Endothelial cell of umbilical vein (primary cell): ENCODE data around the gene PTPRD. TPM values are rescaled to one million over a fixed set of nuclear protein-coding genes. Genes with fewer than 3 reads are reported as not detected.

Source experiments
- BruUV-seq: library from RNA; stranded (reverse); fragments of 400-500 nt; replicated peaks from 2 replicates; lab custom pipeline; 2021; lab: Mats Ljungman, UMichigan
- CTCF ChIA-PET: fragments of 300-600, 350-600 bp; sonication (Branson Sonifier 250); formaldehyde crosslinking; loops from one replicate; lab custom pipeline; 2021; ENCODE audit warnings: antibody characterized with exemption, inconsistent platforms; lab: Charles Lee
- POLR2A ChIA-PET: fragments of 300-600, 350-600 bp; sonication (Branson Sonifier 250); formaldehyde crosslinking; loops from one replicate; lab custom pipeline; 2021; ENCODE audit warnings: antibody characterized with exemption, inconsistent platforms; lab: Charles Lee
- DNase-seq: peaks from one replicate; pipeline ENCODE4 v3.0.0-alpha.2; 2011; ENCODE audit warnings: low read depth, low spot score
- FAIRE-seq: peaks from 2 replicates; lab custom pipeline; 2011; peaks lifted over from hg19 to GRCh38; lab: Jason Lieb, UNC
- H2AFZ ChIP-seq: 2 replicates; pipeline ENCODE4 v1.6.0; 2012; ENCODE audit warnings: low read depth, low read length, control low read depth, inconsistent platforms
- H3K27ac ChIP-seq: 2 replicates; pipeline ENCODE4 v1.5.1; 2011; ENCODE audit warnings: low read depth, mild to moderate bottlenecking, control low read depth, low read length, moderate library complexity; ENCODE audit not compliant: insufficient read depth
- H3K27me3 ChIP-seq, 2 experiments: 2 replicates each; pipeline versions ENCODE4 v1.6.0 to v1.6.1; 2011; ENCODE audit warnings: low read length in 2 of 2, mixed read lengths in 1 of 2; ENCODE audit not compliant: control insufficient read depth in 2 of 2, insufficient read depth in 2 of 2
- H3K36me3 ChIP-seq, 2 experiments: 2 replicates in 1 of 2; 3 replicates in 1 of 2; pipeline ENCODE4 v1.5.1; 2011; ENCODE audit warnings: low read length in 2 of 2, mild to moderate bottlenecking in 1 of 2, moderate library complexity in 1 of 2; ENCODE audit not compliant: control insufficient read depth in 2 of 2, insufficient read depth in 2 of 2; ENCODE audit errors: extremely low read depth in 1 of 2
- H3K4me1 ChIP-seq: 3 replicates; pipeline ENCODE4 v1.5.1; 2011; ENCODE audit warnings: mild to moderate bottlenecking, low read length; ENCODE audit not compliant: control insufficient read depth, insufficient read depth; ENCODE audit errors: extremely low read depth
- H3K4me2 ChIP-seq: 2 replicates; pipeline ENCODE4 v1.6.1; 2011; ENCODE audit warnings: low read length, control low read depth, mixed read lengths; ENCODE audit not compliant: insufficient read depth
- H3K4me3 ChIP-seq, 3 experiments: fragments of 200-600 bp in 1 of 3; sonication (generic), shearing (Covaris generic) in 1 of 3; replicated peaks in 1 of 3; 2 replicates each; pipeline ENCODE4 v1.5.1; 2011 to 2016; ENCODE audit warnings: control low read depth in 3 of 3, low read length in 3 of 3, mild to moderate bottlenecking in 2 of 3, inconsistent platforms in 1 of 3, low read depth in 1 of 3, moderate library complexity in 1 of 3; ENCODE audit not compliant: insufficient read depth in 1 of 3
- H3K79me2 ChIP-seq: 2 replicates; pipeline ENCODE4 v1.6.0; 2012; ENCODE audit warnings: low read length, inconsistent platforms; ENCODE audit not compliant: control insufficient read depth, insufficient read depth
- H3K9ac ChIP-seq: replicated peaks from 2 replicates; pipeline ENCODE3; 2011; ENCODE audit warnings: low read length, control low read depth; ENCODE audit not compliant: insufficient read depth; ENCODE audit errors: extremely low read depth
- H3K9me1 ChIP-seq: replicated peaks from 3 replicates; pipeline ENCODE4 v1.6.0; 2011; ENCODE audit warnings: mild to moderate bottlenecking, low read length; ENCODE audit not compliant: control insufficient read depth, insufficient read depth; ENCODE audit errors: extremely low read depth
- H3K9me3 ChIP-seq: replicated peaks from 2 replicates; pipeline ENCODE4 v1.5.1; 2012; ENCODE audit warnings: low read length, inconsistent platforms; ENCODE audit not compliant: control insufficient read depth, insufficient read depth
- H4K20me1 ChIP-seq: replicated peaks from 2 replicates; pipeline ENCODE3; 2011; ENCODE audit warnings: mild to moderate bottlenecking, low read length; ENCODE audit not compliant: control insufficient read depth, insufficient read depth; ENCODE audit errors: extremely low read depth
- EZH2 ChIP-seq: IDR thresholded peaks from 2 replicates; pipeline ENCODE4 v1.6.1; 2012; ENCODE audit warnings: borderline replicate concordance, low read depth, mild to moderate bottlenecking, moderate library complexity, low read length, inconsistent platforms; ENCODE audit not compliant: severe bottlenecking
- FOS ChIP-seq: IDR thresholded peaks from 2 replicates; pipeline ENCODE4 v1.6.1; 2011; ENCODE audit warnings: mild to moderate bottlenecking, low read length, moderate library complexity, borderline replicate concordance; ENCODE audit not compliant: insufficient read depth
- GATA2 ChIP-seq: IDR thresholded peaks from 2 replicates; pipeline ENCODE4 v1.7.0; 2011; ENCODE audit warnings: low read depth, mild to moderate bottlenecking, moderate library complexity, mixed read lengths, low read length; ENCODE audit not compliant: insufficient read length, insufficient read depth
- JUN ChIP-seq: IDR thresholded peaks from 2 replicates; pipeline ENCODE4 v1.6.1; 2011; ENCODE audit warnings: borderline replicate concordance, low read depth; ENCODE audit not compliant: insufficient read length, insufficient read depth
- MYC ChIP-seq: IDR thresholded peaks from one replicate; pipeline ENCODE4 v1.6.1; 2011; ENCODE audit warnings: mild to moderate bottlenecking, low read depth, low read length
- POLR2A ChIP-seq: IDR thresholded peaks from 2 replicates; pipeline ENCODE4 v1.6.1; 2012; ENCODE audit warnings: low read depth, mild to moderate bottlenecking, control low read depth, low read length
- POLR2AphosphoS5 ChIP-seq: IDR thresholded peaks from 2 replicates; pipeline ENCODE4 v1.6.1; 2012; ENCODE audit warnings: low read depth, mild to moderate bottlenecking, control low read depth, low read length, moderate library complexity; ENCODE audit not compliant: insufficient read depth
- dilution Hi-C: fragments of 300-500 bp; cut with MboI; formaldehyde crosslinking; loops from one replicate; pipeline ENCODE4 v1.15.0; 2019; ENCODE audit warnings: low sequenced_read_pairs; ENCODE audit not compliant: extremely low pct_ligation_motif_present
- intact Hi-C: fragments of 100-400 bp; cut with micrococcal nuclease; formaldehyde crosslinking; loops from one replicate; pipeline ENCODE4 v1.10.0; 2022
- polyA plus RNA-seq, 4 experiments: library from polyadenylated mRNA; depleted of rRNA in 3 of 4; stranded (reverse) in 3 of 4; unstranded in 1 of 4; fragments of >200 nt; gene quantifications; 2 replicates each; pipeline versions ENCODE4 v1.2.1 to v1.2.3, GENCODE V29; 2011 to 2012; ENCODE audit warnings: missing spikeins in 1 of 4
- total RNA-seq: library from RNA; stranded (reverse); gene quantifications from 2 replicates; pipeline ENCODE4 v1.2.3, GENCODE V29; 2021
- TF ChIP-seq, protein P1 (sequence below), 2 donors: IDR thresholded peaks; 1 replicate in 1 of 2; 2 replicates in 1 of 2; pipeline ENCODE4 v1.5.1; 2011; ENCODE audit warnings: low read length in 2 of 2, mild to moderate bottlenecking in 2 of 2, moderate library complexity in 2 of 2, control low read depth in 1 of 2, inconsistent platforms in 1 of 2, low read depth in 1 of 2; ENCODE audit not compliant: insufficient read depth in 1 of 2; ENCODE audit errors: extremely low read depth in 1 of 2
- TF ChIP-seq, protein P2 (sequence below): IDR thresholded peaks from 2 replicates; pipeline ENCODE4 v1.6.1; 2011; ENCODE audit not compliant: insufficient read depth, insufficient read length

The PTPRD gene
- total and polyA plus RNA-seq, 2 donors (not counting 3 experiments of a cell fraction or from before 2014, with no cell fraction given) = 5.5 to 5.7 TPM

DNA sequence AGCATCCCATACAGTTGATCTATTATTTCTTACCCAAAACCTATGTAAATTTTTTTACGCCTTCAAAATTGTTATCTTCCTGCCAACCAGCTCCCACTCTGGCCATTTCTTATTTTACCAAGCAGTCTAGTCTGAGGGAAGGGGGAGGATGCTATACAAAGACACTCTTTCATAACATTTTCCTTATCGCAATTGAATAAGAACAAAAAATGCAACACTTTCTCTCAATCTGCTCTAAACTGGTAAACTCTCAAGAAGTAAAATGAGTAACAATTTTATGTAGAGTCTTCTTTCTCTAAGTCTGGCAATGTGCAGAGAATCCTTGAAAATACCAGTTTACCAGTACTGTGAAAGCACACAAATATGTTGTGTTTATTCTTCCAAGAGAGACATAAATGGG is 1216.3 kb downstream of the PTPRD start:
- TF ChIP-seq POLR2A = no peak
- TF ChIP-seq EZH2 = no peak
- TF ChIP-seq FOS = no peak
- TF ChIP-seq MYC = no peak
- TF ChIP-seq, protein P1, sequence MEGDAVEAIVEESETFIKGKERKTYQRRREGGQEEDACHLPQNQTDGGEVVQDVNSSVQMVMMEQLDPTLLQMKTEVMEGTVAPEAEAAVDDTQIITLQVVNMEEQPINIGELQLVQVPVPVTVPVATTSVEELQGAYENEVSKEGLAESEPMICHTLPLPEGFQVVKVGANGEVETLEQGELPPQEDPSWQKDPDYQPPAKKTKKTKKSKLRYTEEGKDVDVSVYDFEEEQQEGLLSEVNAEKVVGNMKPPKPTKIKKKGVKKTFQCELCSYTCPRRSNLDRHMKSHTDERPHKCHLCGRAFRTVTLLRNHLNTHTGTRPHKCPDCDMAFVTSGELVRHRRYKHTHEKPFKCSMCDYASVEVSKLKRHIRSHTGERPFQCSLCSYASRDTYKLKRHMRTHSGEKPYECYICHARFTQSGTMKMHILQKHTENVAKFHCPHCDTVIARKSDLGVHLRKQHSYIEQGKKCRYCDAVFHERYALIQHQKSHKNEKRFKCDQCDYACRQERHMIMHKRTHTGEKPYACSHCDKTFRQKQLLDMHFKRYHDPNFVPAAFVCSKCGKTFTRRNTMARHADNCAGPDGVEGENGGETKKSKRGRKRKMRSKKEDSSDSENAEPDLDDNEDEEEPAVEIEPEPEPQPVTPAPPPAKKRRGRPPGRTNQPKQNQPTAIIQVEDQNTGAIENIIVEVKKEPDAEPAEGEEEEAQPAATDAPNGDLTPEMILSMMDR (IDR thresholded peaks at IDR 0.05; ENCODE audit: extremely low read depth in 1 of 2, insufficient read depth in 1 of 2, low read depth in 1 of 2, low read length in 2 of 2) = no peak
- TF ChIP-seq JUN = no peak
- no peak for TF ChIP-seq POLR2AphosphoS5
- no peak for TF ChIP-seq GATA2
- TF ChIP-seq, protein P2, sequence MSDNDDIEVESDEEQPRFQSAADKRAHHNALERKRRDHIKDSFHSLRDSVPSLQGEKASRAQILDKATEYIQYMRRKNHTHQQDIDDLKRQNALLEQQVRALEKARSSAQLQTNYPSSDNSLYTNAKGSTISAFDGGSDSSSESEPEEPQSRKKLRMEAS = no peak

More for the DNA sequence above, 1216.3 kb downstream of the PTPRD start:
- BruUV-seq = no TSS peak
- dilution Hi-C loops = no loop called here
- no peak overlapping the region for H3K4me3 ChIP-seq
- H3K9ac ChIP-seq = no peak overlapping the region
- FAIRE-seq (no peak), DNase-seq (no peak)
- H4K20me1 ChIP-seq = no peaks in the 10 kb centered on the region
- no peaks in the 10 kb centered on the region for H3K79me2 ChIP-seq
- H3K36me3 ChIP-seq = no peaks in the 10 kb centered on the region
- H3K27ac ChIP-seq = no peak overlapping the region
- no peaks in the 10 kb centered on the region for H3K27me3 ChIP-seq
- ChIA-PET CTCF (no interaction called here), POLR2A (no interaction called here)
- no peaks in the 10 kb centered on the region for H3K9me1 ChIP-seq
- H3K4me2 ChIP-seq = no peak overlapping the region
- H2AFZ ChIP-seq = no peak overlapping the region
- H3K4me1 ChIP-seq = no peaks in the 10 kb centered on the region
- no peaks in the 10 kb centered on the region for H3K9me3 ChIP-seq
- intact Hi-C loops = no loop called here
